T-helper 17 cell (primary cell): ENCODE results near the gene FBXL5. TPM values are rescaled to one million over a fixed set of nuclear protein-coding genes. Genes with fewer than 3 reads are reported as not detected.
A peak's percentile ranks its signal among the peaks of the same experiment; 100 is the strongest.

Experiments used
- ATAC-seq: fragments of 150-1000 bp; cut with Tn5 transposase; 2 replicates; pipeline ENCODE4 v1.10.0; 2021; ENCODE audit warnings: mild to moderate bottlenecking, moderate library complexity
- DNase-seq, 3 donors: peaks; one replicate each; pipeline versions ENCODE4 v3.0.0 to v3.0.0-alpha.2; 2020 to 2021
- H3K9me3 ChIP-seq: one replicate; pipeline ENCODE4 v1.7.0; 2013; ENCODE audit warnings: low read length, mild to moderate bottlenecking; ENCODE audit not compliant: control insufficient read depth, poor library complexity, severe bottlenecking
- H3K27ac Mint-ChIP-seq: one replicate; pipeline ENCODE4 v1.8.0; 2022; ENCODE audit warnings: mild to moderate bottlenecking, moderate library complexity, mixed read lengths
- H3K27me3 Mint-ChIP-seq: one replicate; pipeline ENCODE4 v1.8.0; 2022; ENCODE audit warnings: mixed read lengths
- H3K36me3 Mint-ChIP-seq: one replicate; pipeline ENCODE4 v1.8.0; 2022; ENCODE audit warnings: low read depth, mixed read lengths
- H3K4me1 Mint-ChIP-seq: one replicate; pipeline ENCODE4 v1.8.0; 2022; ENCODE audit warnings: mild to moderate bottlenecking, mixed read lengths
- H3K4me3 Mint-ChIP-seq: one replicate; pipeline ENCODE4 v1.8.0; 2022; ENCODE audit warnings: mild to moderate bottlenecking, moderate library complexity, mixed read lengths
- total RNA-seq, 4 donors: library from RNA in 2 of 4; stranded (reverse) in 2 of 4; gene quantifications; one replicate each; pipeline ENCODE4 v1.2.3 and lab custom pipeline; 2022 to 2026

FBXL5 gene
- total RNA-seq, 2 donors from 2014 or later = 48.7 to 49.9 TPM

- no peak for DNase-seq
- no peaks in the 10 kb centered on the region for H3K9me3 ChIP-seq
- Mint-ChIP-seq H3K4me3 (no peak overlapping the region), H3K27me3 (no peaks in the 10 kb centered on the region), H3K36me3 (no peaks in the 10 kb centered on the region), H3K27ac (no peak overlapping the region), H3K4me1 (peaks cover 4% of the 10 kb centered on the region)
- ATAC-seq = no peak
These were observed 55.0 kb downstream of the FBXL5 start for GRCh38 chr4:15600176-15600575.

- Mint-ChIP-seq H3K27ac (no peak overlapping the region), H3K27me3 (no peaks in the 10 kb centered on the region), H3K4me1 (peaks cover 4% of the 10 kb centered on the region), H3K36me3 (no peaks in the 10 kb centered on the region), H3K4me3 (no peak overlapping the region)
- H3K9me3 ChIP-seq = no peaks in the 10 kb centered on the region
- ATAC-seq (no peak), DNase-seq (no peak)
These were observed 56.5 kb downstream of the FBXL5 start for GRCh38 chr4:15598644-15599043.

- Mint-ChIP-seq H3K4me3 (no peak overlapping the region), H3K27ac (no peak overlapping the region), H3K27me3 (no peaks in the 10 kb centered on the region), H3K4me1 (no peaks in the 10 kb centered on the region), H3K36me3 (no peaks in the 10 kb centered on the region)
- ATAC-seq = no peak
- no peak for DNase-seq
- no peaks in the 10 kb centered on the region for H3K9me3 ChIP-seq
These were observed 62.4 kb downstream of the FBXL5 start for GRCh38 chr4:15592799-15593198.

- no peak overlapping the region for H3K27ac Mint-ChIP-seq
- no peaks in the 10 kb centered on the region for H3K9me3 ChIP-seq
- peaks cover 4% of the 10 kb centered on the region for H3K4me1 Mint-ChIP-seq
- DNase-seq (no peak), ATAC-seq (no peak)
- H3K4me3 Mint-ChIP-seq = no peak overlapping the region
- H3K27me3 Mint-ChIP-seq = no peaks in the 10 kb centered on the region
- no peaks in the 10 kb centered on the region for H3K36me3 Mint-ChIP-seq
These were observed 67.5 kb downstream of the FBXL5 start for GRCh38 chr4:15587649-15588048.

GRCh38 chr4:15586066-15586465 is 69.1 kb downstream of the FBXL5 start:
- peaks cover 2% of the 10 kb centered on the region for H3K36me3 Mint-ChIP-seq
- H3K27me3 Mint-ChIP-seq = no peaks in the 10 kb centered on the region
- ATAC-seq (no peak), DNase-seq (no peak)
- H3K9me3 ChIP-seq = no peaks in the 10 kb centered on the region
- H3K4me3 Mint-ChIP-seq = no peak overlapping the region
- H3K27ac Mint-ChIP-seq = peak overlapping the region; percentile 27
- H3K4me1 Mint-ChIP-seq = peaks cover 6% of the 10 kb centered on the region

GRCh38 chr4:15585331-15585730 is 69.8 kb downstream of the FBXL5 start:
- Mint-ChIP-seq H3K27me3 (no peaks in the 10 kb centered on the region), H3K4me1 (peaks cover 6% of the 10 kb centered on the region), H3K27ac (peak overlapping the region; percentile 27), H3K4me3 (no peak overlapping the region), H3K36me3 (peaks cover 2% of the 10 kb centered on the region)
- no peak for ATAC-seq
- H3K9me3 ChIP-seq = no peaks in the 10 kb centered on the region
- DNase-seq = no peak

GRCh38 chr4:15584785-15585184 is 70.4 kb downstream of the FBXL5 start:
- peaks cover 6% of the 10 kb centered on the region for H3K4me1 Mint-ChIP-seq
- H3K27ac Mint-ChIP-seq = peak overlapping the region; percentile 27
- H3K27me3 Mint-ChIP-seq = no peaks in the 10 kb centered on the region
- DNase-seq (no peak), ATAC-seq (no peak)
- peaks cover 2% of the 10 kb centered on the region for H3K36me3 Mint-ChIP-seq
- no peaks in the 10 kb centered on the region for H3K9me3 ChIP-seq
- no peak overlapping the region for H3K4me3 Mint-ChIP-seq

- no peaks in the 10 kb centered on the region for H3K9me3 ChIP-seq
- Mint-ChIP-seq H3K27me3 (no peaks in the 10 kb centered on the region), H3K4me1 (peaks cover 2% of the 10 kb centered on the region), H3K36me3 (peaks cover 2% of the 10 kb centered on the region), H3K27ac (no peak overlapping the region), H3K4me3 (no peak overlapping the region)
- DNase-seq (no peak), ATAC-seq (no peak)
These were observed 77.6 kb downstream of the FBXL5 start for GRCh38 chr4:15577508-15577907.

- DNase-seq = no peak
- Mint-ChIP-seq H3K27ac (no peak overlapping the region), H3K27me3 (no peaks in the 10 kb centered on the region), H3K36me3 (no peaks in the 10 kb centered on the region), H3K4me3 (no peak overlapping the region), H3K4me1 (no peaks in the 10 kb centered on the region)
- H3K9me3 ChIP-seq = no peaks in the 10 kb centered on the region
- no peak for ATAC-seq
These were observed 79.2 kb downstream of the FBXL5 start for GRCh38 chr4:15575966-15576365.

- Mint-ChIP-seq H3K36me3 (peaks cover 14% of the 10 kb centered on the region), H3K27ac (no peak overlapping the region), H3K27me3 (no peaks in the 10 kb centered on the region), H3K4me1 (peaks cover 4% of the 10 kb centered on the region), H3K4me3 (no peak overlapping the region)
- no peaks in the 10 kb centered on the region for H3K9me3 ChIP-seq
- DNase-seq (no peak), ATAC-seq (no peak)
These were observed 85.4 kb downstream of the FBXL5 start for GRCh38 chr4:15569746-15570145.

- no peak overlapping the region for H3K27ac Mint-ChIP-seq
- ATAC-seq = no peak
- no peaks in the 10 kb centered on the region for H3K27me3 Mint-ChIP-seq
These were observed 86.3 kb downstream of the FBXL5 start for GRCh38 chr4:15568821-15569220.

GRCh38 chr4:15563871-15564270 is 91.3 kb downstream of the FBXL5 start:
- no peaks in the 10 kb centered on the region for H3K9me3 ChIP-seq
- H3K36me3 Mint-ChIP-seq = peaks cover 8% of the 10 kb centered on the region
- H3K4me3 Mint-ChIP-seq = no peak overlapping the region
- ATAC-seq (no peak), DNase-seq (no peak)
- H3K27me3 Mint-ChIP-seq = no peaks in the 10 kb centered on the region
- H3K27ac Mint-ChIP-seq = no peak overlapping the region
- H3K4me1 Mint-ChIP-seq = peaks cover 11% of the 10 kb centered on the region

More at GRCh38 chr4:15568821-15569220, 86.3 kb downstream of the FBXL5 start:
- H3K36me3 Mint-ChIP-seq = peaks cover 14% of the 10 kb centered on the region
- H3K4me3 Mint-ChIP-seq = no peak overlapping the region
- DNase-seq = no peak
- no peaks in the 10 kb centered on the region for H3K9me3 ChIP-seq
- H3K4me1 Mint-ChIP-seq = peaks cover 4% of the 10 kb centered on the region

- DNase-seq (no peak), ATAC-seq (no peak)
- H3K4me1 Mint-ChIP-seq = peaks cover 13% of the 10 kb centered on the region
- peaks cover 8% of the 10 kb centered on the region for H3K36me3 Mint-ChIP-seq
- peak overlapping the region; percentile 2 for H3K27ac Mint-ChIP-seq
- H3K4me3 Mint-ChIP-seq = no peak overlapping the region
- no peaks in the 10 kb centered on the region for H3K27me3 Mint-ChIP-seq
- H3K9me3 ChIP-seq = no peaks in the 10 kb centered on the region
These were observed 92.5 kb downstream of the FBXL5 start for GRCh38 chr4:15562623-15563022.

GRCh38 chr4:15562114-15562513 is 93.0 kb downstream of the FBXL5 start:
- Mint-ChIP-seq H3K4me3 (no peak overlapping the region), H3K27ac (peak overlapping the region; percentile 2), H3K27me3 (no peaks in the 10 kb centered on the region), H3K36me3 (peaks cover 8% of the 10 kb centered on the region), H3K4me1 (peaks cover 13% of the 10 kb centered on the region)
- ATAC-seq (no peak), DNase-seq (no peak)
- H3K9me3 ChIP-seq = no peaks in the 10 kb centered on the region
